Prostate gland (tissue), 2 donors: Measurements from ENCODE around the gene FAF1. TPM values are rescaled to one million over a fixed set of nuclear protein-coding genes. Genes with fewer than 3 reads are reported as not detected.

Experiments used
- DNase-seq: peaks from one replicate; pipeline ENCODE4 v3.0.0-alpha.2; 2019; ENCODE audit warnings: low spot score
- H3K27ac ChIP-seq, 2 donors: fragments of 200-600 bp; sonication (generic); 2 replicates each; pipeline ENCODE4 v1.5.1; 2017 to 2019
- H3K27me3 ChIP-seq: fragments of 200-600 bp; sonication (generic); replicated peaks from 2 replicates; pipeline ENCODE4 v1.5.1; 2019; ENCODE audit not compliant: insufficient read depth
- H3K36me3 ChIP-seq, 2 donors: fragments of 200-600 bp; sonication (generic); 1 replicate in 1 of 2; 2 replicates in 1 of 2; pipeline versions ENCODE4 v1.5.1 to v1.8.1; 2017 to 2019
- H3K4me1 ChIP-seq: fragments of 200-600 bp; sonication (generic); replicated peaks from 2 replicates; pipeline ENCODE4 v1.5.1; 2019
- H3K4me3 ChIP-seq, 2 donors: fragments of 200-600 bp; sonication (generic); 2 replicates each; pipeline ENCODE4 v1.5.1; 2017 to 2019
- H3K9me3 ChIP-seq: fragments of 200-600 bp; sonication (generic); 2 replicates; pipeline ENCODE4 v1.5.1; 2017
- POLR2A ChIP-seq: fragments of 450-650 bp; IDR thresholded peaks from one replicate; pipeline ENCODE4 v1.6.1; 2016; ENCODE audit warnings: antibody characterized with exemption, mild to moderate bottlenecking
- POLR2AphosphoS5 ChIP-seq: sonication (generic); formaldehyde crosslinking; IDR thresholded peaks from one replicate; pipeline ENCODE4 v1.6.1; 2017; ENCODE audit warnings: antibody characterized with exemption
- WGBS: methylation state at CpG from one replicate; pipeline ENCODE4 v1.1.5; 2018; 5-methylcytosine and 5-hydroxymethylcytosine counted together
- intact Hi-C: fragments of 100-400 bp; cut with DNase I; formaldehyde crosslinking; loops from one replicate; pipeline ENCODE4 v1.14.2; 2022
- total RNA-seq, 2 donors: library from RNA; depleted of rRNA; stranded (reverse); fragments of >200 nt; gene quantifications; one replicate each; pipeline ENCODE4 v1.1.0, GENCODE V29; 2016
- TF ChIP-seq, protein P1 (sequence below), 4 experiments: fragments of 200-600 bp in 2 of 4; fragments of 450-650 bp in 2 of 4; sonication (generic) in 2 of 4; IDR thresholded peaks; 1 replicate in 3 of 4; 2 replicates in 1 of 4; pipeline ENCODE4 v1.5.1; 2016 to 2019; ENCODE audit warnings: antibody characterized with exemption in 4 of 4, mild to moderate bottlenecking in 2 of 4, moderate library complexity in 2 of 4

The FAF1 gene
- total RNA-seq, 2 donors from 2014 or later: 40.4 to 41.5 TPM

DNA sequence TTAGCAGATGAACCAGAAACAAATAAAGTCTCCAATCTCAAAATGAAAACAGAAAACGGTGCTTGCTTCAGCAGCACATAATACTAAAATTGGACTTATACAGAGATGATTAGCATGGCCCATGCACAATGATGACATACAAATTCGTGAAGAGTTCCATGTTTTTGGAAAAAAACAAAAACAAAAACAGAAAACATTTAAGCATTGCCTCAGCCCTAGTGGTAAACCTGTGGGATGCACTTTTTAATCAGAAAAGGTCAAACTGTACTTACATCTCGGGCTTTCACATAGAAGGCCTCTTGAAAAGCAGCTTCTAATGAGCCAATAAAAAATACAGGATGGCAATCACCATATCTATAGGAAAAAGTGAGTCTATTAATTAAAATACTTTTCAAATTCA is 377.7 kb downstream of the FAF1 start:
- Histone ChIP-seq H3K27ac (no peak overlapping the region), H3K4me3 (no peak overlapping the region), H3K9me3 (no peaks in the 10 kb centered on the region), H3K4me1 (no peaks in the 10 kb centered on the region), H3K27me3 (no peaks in the 10 kb centered on the region), H3K36me3 (no peaks in the 10 kb centered on the region)
- no peak for DNase-seq
- 93% methylated on average over 3 of the region's 3 CpGs for WGBS
- intact Hi-C loops: no loop called here
- TF ChIP-seq POLR2A (no peak), POLR2AphosphoS5 (no peak)
- TF ChIP-seq, protein P1, sequence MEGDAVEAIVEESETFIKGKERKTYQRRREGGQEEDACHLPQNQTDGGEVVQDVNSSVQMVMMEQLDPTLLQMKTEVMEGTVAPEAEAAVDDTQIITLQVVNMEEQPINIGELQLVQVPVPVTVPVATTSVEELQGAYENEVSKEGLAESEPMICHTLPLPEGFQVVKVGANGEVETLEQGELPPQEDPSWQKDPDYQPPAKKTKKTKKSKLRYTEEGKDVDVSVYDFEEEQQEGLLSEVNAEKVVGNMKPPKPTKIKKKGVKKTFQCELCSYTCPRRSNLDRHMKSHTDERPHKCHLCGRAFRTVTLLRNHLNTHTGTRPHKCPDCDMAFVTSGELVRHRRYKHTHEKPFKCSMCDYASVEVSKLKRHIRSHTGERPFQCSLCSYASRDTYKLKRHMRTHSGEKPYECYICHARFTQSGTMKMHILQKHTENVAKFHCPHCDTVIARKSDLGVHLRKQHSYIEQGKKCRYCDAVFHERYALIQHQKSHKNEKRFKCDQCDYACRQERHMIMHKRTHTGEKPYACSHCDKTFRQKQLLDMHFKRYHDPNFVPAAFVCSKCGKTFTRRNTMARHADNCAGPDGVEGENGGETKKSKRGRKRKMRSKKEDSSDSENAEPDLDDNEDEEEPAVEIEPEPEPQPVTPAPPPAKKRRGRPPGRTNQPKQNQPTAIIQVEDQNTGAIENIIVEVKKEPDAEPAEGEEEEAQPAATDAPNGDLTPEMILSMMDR (IDR thresholded peaks at IDR 0.05): no peak

DNA sequence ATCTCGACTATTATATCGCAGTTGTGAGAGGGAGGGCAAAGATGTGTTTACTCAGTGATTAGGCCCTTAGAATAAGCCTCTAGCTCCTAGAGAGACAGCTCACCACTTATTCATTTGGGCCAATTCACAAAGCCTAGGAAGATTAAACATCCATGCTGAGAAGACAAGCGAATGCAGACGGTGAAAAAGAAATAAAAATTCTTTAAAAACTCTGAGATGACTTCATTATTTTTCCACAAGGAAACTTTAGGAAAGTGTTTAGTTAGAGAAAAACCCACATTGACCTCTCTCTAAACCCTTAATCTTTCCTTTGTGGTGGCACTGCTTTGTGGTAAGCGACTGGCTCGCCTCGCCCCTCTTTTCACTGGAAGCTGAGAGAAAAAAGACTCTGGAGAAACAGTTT is 390.0 kb downstream of the FAF1 start:
- Histone ChIP-seq H3K9me3 (no peaks in the 10 kb centered on the region), H3K4me3 (no peak overlapping the region), H3K27me3 (no peaks in the 10 kb centered on the region), H3K36me3 (no peaks in the 10 kb centered on the region), H3K27ac (no peak overlapping the region), H3K4me1 (no peaks in the 10 kb centered on the region)
- TF ChIP-seq POLR2AphosphoS5: no peak
- no peak for TF ChIP-seq POLR2A
- TF ChIP-seq, protein P1 (IDR thresholded peaks at IDR 0.05): no peak
- intact Hi-C loops: no loop called here
- DNase-seq: no peak
- WGBS: 77% methylated on average over 7 of the region's 7 CpGs

DNA sequence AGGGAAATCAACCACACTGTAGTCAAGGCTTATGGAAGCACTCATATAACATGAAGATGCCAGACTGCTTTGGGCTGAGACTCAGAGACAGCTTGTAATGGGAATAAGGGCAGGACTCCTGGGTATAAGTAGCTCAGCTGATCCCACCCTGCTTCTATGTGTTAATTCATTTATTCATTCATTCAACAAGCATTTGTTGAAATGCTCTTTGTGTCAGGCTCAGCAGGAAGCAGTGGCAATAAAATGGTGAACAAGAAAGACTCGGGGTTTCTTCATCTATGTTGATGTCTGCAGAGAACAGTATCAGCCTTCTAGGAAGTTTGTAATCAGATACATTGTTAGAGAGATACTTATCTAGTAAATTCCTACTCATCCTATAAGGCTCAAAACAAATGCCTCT is 391.3 kb downstream of the FAF1 start:
- TF ChIP-seq, protein P1 (IDR thresholded peaks at IDR 0.05): no peak
- TF ChIP-seq POLR2AphosphoS5: no peak
- TF ChIP-seq POLR2A: no peak
- no peaks in the 10 kb centered on the region for H3K27me3 ChIP-seq
- no peaks in the 10 kb centered on the region for H3K36me3 ChIP-seq
- H3K9me3 ChIP-seq: no peaks in the 10 kb centered on the region
- H3K4me1 ChIP-seq: no peaks in the 10 kb centered on the region
- WGBS: 75% methylated on average over 1 of the region's 1 CpG
- no peak for DNase-seq
- no peak overlapping the region for H3K4me3 ChIP-seq
- intact Hi-C loops: no loop called here
- H3K27ac ChIP-seq: no peak overlapping the region

DNA sequence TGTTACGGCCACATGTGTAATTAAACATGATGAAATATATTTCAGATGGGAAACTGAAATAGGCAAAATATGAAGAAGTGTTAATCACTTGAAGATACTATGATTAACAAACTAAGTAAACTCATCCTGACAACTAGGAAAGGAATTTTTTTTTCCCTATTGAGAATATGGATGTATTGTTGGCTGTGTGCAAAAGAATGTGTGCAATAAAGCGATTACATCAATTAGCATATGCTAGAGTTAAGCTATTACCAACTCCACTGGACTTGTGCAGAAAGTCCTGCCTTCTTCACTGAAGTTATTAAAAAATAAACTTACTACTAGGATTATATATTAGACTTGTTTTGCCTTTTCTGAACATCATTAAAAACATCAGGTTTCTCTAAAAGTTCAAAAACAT is 393.7 kb downstream of the FAF1 start:
- H3K27me3 ChIP-seq: no peaks in the 10 kb centered on the region
- no peak overlapping the region for H3K4me3 ChIP-seq
- no peaks in the 10 kb centered on the region for H3K9me3 ChIP-seq
- H3K36me3 ChIP-seq: no peaks in the 10 kb centered on the region
- intact Hi-C loops: no loop called here
- H3K27ac ChIP-seq: no peak overlapping the region
- WGBS: 99% methylated on average over 2 of the region's 2 CpGs
- TF ChIP-seq, protein P1 (IDR thresholded peaks at IDR 0.05): no peak
- no peak for TF ChIP-seq POLR2AphosphoS5
- no peak for TF ChIP-seq POLR2A
- no peak for DNase-seq
- no peaks in the 10 kb centered on the region for H3K4me1 ChIP-seq

DNA sequence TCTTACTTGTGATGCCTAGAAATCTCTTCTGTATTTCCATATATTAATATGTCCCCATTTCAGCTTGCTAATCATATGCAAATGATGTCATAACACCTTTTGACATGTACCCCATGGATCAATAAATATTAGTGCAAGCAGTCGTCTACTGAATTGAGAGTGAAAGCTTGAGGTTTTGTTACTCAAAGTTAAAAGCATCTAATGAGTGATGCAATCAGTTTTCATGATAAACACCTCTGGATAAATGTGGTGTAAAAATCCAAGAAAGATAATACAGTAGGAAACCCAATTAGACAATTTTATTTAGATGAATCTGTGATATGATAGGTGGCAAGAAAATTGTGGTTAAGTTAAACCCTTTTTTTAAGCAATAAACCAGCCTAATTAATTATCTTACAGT is 395.6 kb downstream of the FAF1 start:
- intact Hi-C loops: no loop called here
- no peak for TF ChIP-seq POLR2A
- TF ChIP-seq POLR2AphosphoS5: no peak
- TF ChIP-seq, protein P1 (IDR thresholded peaks at IDR 0.05): no peak
- WGBS: 82% methylated on average over 1 of the region's 1 CpG

More for the DNA sequence above, 395.6 kb downstream of the FAF1 start:
- Histone ChIP-seq H3K9me3 (no peaks in the 10 kb centered on the region), H3K4me3 (no peak overlapping the region), H3K36me3 (no peaks in the 10 kb centered on the region), H3K4me1 (no peaks in the 10 kb centered on the region), H3K27me3 (no peaks in the 10 kb centered on the region), H3K27ac (no peak overlapping the region)
- DNase-seq: no peak
